Stimulated activated CD4-positive, alpha-beta T cell treated with anti-CD3 and anti-CD28 coated beads, Interleukin-12 subunit alpha, Interleukin-12 subunit beta, amount 100 ng/mL, for 4 hours (primary cell): Measurements from ENCODE around the gene CASP7.

ENCODE experiments used
- DNase-seq: peaks from one replicate; pipeline ENCODE4 v3.0.0-alpha.2; 2020

The CASP7 gene

GRCh38 chr10:113713640-113713982, 33.9 kb downstream of the CASP7 start:
- DNase-seq = no peak

DNA sequence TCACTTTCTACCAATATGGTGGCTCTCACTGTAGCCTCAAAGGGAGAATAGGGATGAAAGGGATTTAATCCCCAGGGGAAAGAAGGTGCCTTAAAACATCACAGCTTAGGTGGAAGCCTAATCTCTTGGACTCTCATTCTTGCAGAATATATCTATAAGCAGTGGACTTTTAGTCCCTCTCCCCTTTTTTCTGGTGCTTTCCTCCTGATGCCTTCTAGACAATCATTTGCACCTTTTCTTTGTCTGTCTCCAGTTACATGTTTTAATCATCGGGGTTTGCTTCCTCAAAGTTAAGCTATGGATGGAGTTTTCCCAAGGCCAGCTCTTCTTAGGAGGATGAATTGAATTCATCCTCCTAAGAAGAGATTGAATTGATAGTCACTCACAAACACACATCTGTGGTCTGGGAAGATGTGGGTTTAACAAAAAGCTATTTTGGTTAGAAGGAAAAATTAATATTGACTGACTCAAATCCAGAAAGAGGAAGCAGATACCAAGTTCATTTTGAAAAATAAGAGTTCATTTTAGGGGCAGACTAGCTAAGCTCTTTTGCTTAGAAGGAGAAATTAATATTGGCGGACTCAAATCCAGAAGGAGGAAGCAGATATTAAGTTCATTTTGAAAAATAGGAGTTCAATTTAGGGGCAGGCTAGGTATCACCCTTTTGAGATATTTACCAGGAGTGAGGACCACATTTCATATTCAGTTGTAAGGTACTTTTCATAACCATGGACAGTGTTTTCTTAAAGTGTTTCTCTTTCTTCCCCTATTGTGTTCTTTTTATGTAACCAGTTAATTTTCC, 36.6 kb downstream of the CASP7 start:
- no peak for DNase-seq

- no peak for DNase-seq
Measured at GRCh38 chr10:113718969-113719822, 39.5 kb downstream of the CASP7 start.

- no peak for DNase-seq
Measured at GRCh38 chr10:113720386-113720785, 40.7 kb downstream of the CASP7 start.

DNA sequence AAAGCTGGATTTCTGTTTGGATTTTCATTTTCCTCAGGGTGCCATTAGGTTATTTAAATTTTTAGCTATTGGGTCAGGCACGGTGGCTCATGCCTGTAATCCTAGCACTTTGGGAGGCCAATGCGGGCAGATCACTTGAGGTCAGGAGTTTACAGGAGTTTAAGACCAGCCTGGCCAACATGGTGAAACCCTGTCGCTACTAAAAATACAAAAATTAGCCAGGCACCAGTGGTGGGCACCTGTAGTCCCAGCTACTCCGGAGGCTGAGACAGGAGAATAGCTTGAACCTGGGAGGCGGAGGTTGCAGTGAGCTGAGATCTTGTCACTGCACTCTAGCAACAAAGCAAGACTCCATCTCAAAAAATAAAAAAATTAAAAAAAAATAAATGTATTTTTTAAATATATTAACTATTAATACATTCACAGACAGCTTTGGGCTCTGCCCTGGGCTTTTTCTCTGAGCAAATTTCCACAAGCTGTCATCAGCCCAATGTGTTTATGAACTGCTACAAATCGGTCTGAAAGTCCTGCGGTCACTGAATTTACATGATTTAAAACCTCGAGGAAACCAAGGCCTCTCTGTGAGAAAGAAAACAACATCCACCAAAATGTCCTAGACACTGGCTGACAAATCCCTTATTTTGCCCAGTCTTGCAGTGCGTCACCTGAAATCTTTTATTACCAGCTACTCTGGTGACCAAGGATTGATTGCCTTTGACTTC, 52.6 kb downstream of the CASP7 start:
- DNase-seq = no peak

DNA sequence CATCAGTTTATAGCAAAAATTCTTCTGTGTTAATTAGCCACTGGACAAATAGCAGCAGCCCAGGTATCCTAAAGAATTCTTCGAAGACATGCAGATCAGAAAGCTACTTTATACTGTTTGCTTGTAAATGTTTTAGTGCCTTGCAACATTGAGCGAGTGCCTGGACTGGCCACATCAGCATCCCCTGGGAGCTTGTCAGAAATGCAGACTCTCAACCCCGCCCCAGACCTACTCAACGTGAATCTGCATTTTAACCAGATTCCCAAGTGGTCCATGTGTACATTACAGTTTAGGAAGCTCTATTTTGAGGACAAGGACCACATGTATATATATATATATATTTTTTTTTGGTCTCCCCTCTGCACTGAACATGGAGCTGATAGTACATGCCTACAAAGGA, 53.3 kb downstream of the CASP7 start:
- no peak for DNase-seq

- no peak for DNase-seq
Measured at GRCh38 chr10:113733635-113734034, 53.9 kb downstream of the CASP7 start.

DNA sequence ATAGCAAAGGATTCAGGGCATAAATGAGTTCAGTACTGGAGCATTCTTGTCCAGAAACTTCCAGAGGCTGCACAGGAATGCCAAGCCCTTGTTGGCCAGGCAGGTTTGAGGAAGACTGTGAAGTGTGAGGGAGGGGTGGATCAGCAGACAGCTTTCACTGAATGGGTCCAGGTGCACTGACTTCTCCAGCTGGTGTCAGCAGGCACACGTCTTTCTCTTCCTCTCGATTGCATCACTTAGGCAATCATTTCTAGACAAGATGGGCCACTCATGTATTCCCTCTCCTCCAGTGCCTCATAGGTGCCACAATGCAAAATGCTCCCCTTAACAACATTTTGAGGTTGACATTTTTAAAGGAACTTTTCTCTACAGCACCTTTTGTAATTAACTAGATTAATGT, 56.2 kb downstream of the CASP7 start:
- DNase-seq = no peak

- no peak for DNase-seq
Measured at GRCh38 chr10:113736576-113736975, 56.9 kb downstream of the CASP7 start.

- no peak for DNase-seq
Measured at GRCh38 chr10:113739031-113739430, 59.3 kb downstream of the CASP7 start.

DNA sequence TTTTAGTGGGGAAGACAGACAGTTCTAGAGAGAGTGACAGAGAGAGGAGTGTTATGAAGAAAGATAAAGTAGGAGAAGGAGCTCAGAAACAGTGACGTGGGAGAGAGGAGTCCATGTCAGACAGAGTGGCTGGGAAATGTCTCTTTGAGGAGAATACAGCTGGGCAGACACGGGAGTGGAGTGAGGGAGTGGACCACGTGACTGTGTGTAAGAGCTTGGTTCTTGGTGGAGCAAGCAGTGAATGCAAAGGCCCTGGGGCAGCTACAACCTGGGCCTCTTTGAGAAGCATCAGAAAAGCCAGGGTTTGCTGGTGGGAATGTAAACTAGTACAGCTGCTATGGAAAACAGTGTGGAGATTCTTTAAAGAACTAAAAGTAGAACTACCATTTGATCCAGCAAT, 59.9 kb downstream of the CASP7 start:
- no peak for DNase-seq

DNA sequence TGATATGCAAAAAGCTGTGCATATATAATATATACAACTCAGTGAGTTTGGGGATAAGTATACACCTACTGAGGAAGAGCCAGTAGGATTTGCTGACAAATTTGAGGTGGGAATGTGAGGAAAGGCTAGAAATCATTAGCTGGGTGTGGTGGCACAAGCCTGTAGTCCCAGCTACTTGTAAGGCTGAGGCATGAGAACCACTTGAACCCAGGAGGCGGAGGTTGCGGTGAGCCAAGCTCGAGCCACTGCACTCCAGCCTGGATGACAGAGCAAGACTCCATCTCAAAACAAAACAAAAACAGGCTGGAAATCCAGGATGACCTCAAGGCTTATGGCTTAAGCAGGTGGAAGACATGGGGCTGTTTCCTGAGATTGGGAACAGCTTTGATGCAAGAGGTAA, 61.1 kb downstream of the CASP7 start:
- DNase-seq = no peak

DNA sequence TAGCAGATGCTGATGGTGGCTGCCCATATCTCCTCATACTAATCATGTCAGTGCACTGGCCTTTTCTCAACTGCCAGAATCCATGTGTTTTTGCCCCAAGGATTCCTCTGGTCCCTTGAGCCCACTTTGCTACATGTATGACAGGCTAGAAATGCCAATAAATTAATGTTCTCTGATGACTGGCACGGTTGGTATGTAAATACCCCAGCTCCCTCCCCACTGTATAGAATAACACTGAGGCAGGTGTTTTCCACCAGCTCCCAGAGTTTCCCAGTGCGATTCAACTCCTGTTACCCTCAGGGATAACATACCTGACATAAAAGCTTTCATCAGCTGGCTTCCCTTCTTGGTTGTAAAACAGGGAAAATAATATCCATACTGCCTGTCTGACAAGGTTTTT, 62.8 kb downstream of the CASP7 start:
- DNase-seq = no peak

- DNase-seq = no peak
Measured at GRCh38 chr10:113743594-113743993, 63.9 kb downstream of the CASP7 start.

GRCh38 chr10:113745374-113745773, 65.7 kb downstream of the CASP7 start:
- DNase-seq = no peak

GRCh38 chr10:113746217-113746957, 66.7 kb downstream of the CASP7 start:
- no peak for DNase-seq

GRCh38 chr10:113751181-113751732, 71.5 kb downstream of the CASP7 start, which contains the start of gene PLEKHS1:
Gene PLEKHS1 (plus strand): TSS chr10:113751682. CDS start chr10:113755278, 3,596 bp downstream.
- no peak for DNase-seq

DNA sequence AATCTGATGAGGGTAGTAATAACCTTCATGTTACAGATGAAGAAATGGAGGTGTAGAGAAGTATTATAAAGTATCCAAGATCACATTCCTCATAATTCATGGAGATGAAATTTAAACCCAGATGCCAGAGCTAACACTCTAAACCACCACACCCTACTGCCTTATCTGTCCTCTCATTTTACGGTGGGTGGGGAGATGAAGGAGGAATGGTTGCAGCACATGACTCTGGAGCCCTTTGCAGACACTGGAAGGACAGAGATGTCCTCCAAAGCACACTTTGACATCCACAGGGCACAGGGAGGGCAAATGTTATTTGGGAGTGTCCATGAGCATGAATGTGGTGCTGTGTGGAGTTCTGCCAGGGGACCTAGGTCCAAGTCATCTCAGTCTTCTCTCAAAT, 72.8 kb downstream of the CASP7 start:
- DNase-seq = no peak

DNA sequence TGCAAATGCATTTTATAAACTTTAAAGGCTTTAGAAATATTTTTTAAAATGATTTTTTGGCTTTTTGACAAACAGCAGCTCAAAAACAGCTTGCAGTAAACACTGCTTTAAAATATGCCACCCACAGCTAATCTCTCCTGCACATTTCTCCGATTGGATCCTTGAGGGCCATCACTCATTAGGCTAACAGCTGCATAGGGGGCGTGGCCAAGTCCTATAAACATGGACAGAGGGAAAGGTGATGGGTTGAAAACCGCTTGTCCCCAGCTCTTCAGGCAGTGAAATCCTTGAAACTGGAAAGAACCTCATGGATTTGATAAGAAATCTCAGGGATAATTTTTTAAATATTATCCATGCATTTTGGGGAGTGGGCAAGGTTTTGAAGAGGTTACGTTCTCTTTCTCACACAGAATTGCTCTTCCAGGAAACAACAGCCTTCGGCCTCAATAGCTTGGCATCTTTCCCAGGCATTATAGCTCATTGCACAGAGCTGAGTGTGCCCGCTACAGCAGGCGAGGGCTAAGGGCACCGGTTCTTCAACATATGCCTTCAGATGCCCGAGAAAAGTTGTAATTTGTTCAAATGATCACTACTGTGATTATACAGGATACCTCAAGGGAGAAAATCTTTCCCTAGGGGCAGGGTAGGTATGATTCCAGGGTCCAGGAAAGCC, 73.4 kb downstream of the CASP7 start:
- DNase-seq = no peak

GRCh38 chr10:113754125-113754524, 74.4 kb downstream of the CASP7 start:
- no peak for DNase-seq

GRCh38 chr10:113754768-113755167, 75.1 kb downstream of the CASP7 start:
- no peak for DNase-seq
